HG03103 (cell line): ENCODE results near the gene OASL.

Source experiments
- ATAC-seq: cut with Tn5 transposase; IDR thresholded peaks from one replicate; pipeline ENCODE4 v1.9.1; 2021; ENCODE audit warnings: low read depth; ENCODE audit not compliant: unreplicated experiment

The OASL gene

GRCh38 chr12:120972870-120973543 lies 66.0 kb downstream of the OASL start:
- no peak for ATAC-seq

GRCh38 chr12:120971299-120972180 lies 67.5 kb downstream of the OASL start:
- no peak for ATAC-seq

GRCh38 chr12:120970310-120970709 lies 68.7 kb downstream of the OASL start:
- ATAC-seq = no peak
